Endothelial cell of umbilical vein (primary cell): ENCODE results near the gene SLC35E2B. TPM values are rescaled to one million over a fixed set of nuclear protein-coding genes. Genes with fewer than 3 reads are reported as not detected.

ENCODE experiments used
- BruUV-seq: library from RNA; stranded (reverse); fragments of 400-500 nt; replicated peaks from 2 replicates; lab custom pipeline; 2021; lab: Mats Ljungman, UMichigan
- CTCF ChIA-PET: fragments of 300-600, 350-600 bp; sonication (Branson Sonifier 250); formaldehyde crosslinking; loops from one replicate; lab custom pipeline; 2021; ENCODE audit warnings: antibody characterized with exemption, inconsistent platforms; lab: Charles Lee
- POLR2A ChIA-PET: fragments of 300-600, 350-600 bp; sonication (Branson Sonifier 250); formaldehyde crosslinking; loops from one replicate; lab custom pipeline; 2021; ENCODE audit warnings: antibody characterized with exemption, inconsistent platforms; lab: Charles Lee
- DNase-seq: peaks from one replicate; pipeline ENCODE4 v3.0.0-alpha.2; 2011; ENCODE audit warnings: low read depth, low spot score
- FAIRE-seq: peaks from 2 replicates; lab custom pipeline; 2011; peaks lifted over from hg19 to GRCh38; lab: Jason Lieb, UNC
- H2AFZ ChIP-seq: 2 replicates; pipeline ENCODE4 v1.6.0; 2012; ENCODE audit warnings: low read depth, low read length, control low read depth, inconsistent platforms
- H3K27ac ChIP-seq: 2 replicates; pipeline ENCODE4 v1.5.1; 2011; ENCODE audit warnings: low read depth, mild to moderate bottlenecking, control low read depth, low read length, moderate library complexity; ENCODE audit not compliant: insufficient read depth
- H3K27me3 ChIP-seq, 2 experiments: 2 replicates each; pipeline versions ENCODE4 v1.6.0 to v1.6.1; 2011; ENCODE audit warnings: low read length in 2 of 2, mixed read lengths in 1 of 2; ENCODE audit not compliant: control insufficient read depth in 2 of 2, insufficient read depth in 2 of 2
- H3K36me3 ChIP-seq, 2 experiments: 2 replicates in 1 of 2; 3 replicates in 1 of 2; pipeline ENCODE4 v1.5.1; 2011; ENCODE audit warnings: low read length in 2 of 2, mild to moderate bottlenecking in 1 of 2, moderate library complexity in 1 of 2; ENCODE audit not compliant: control insufficient read depth in 2 of 2, insufficient read depth in 2 of 2; ENCODE audit errors: extremely low read depth in 1 of 2
- H3K4me1 ChIP-seq: 3 replicates; pipeline ENCODE4 v1.5.1; 2011; ENCODE audit warnings: mild to moderate bottlenecking, low read length; ENCODE audit not compliant: control insufficient read depth, insufficient read depth; ENCODE audit errors: extremely low read depth
- H3K4me2 ChIP-seq: 2 replicates; pipeline ENCODE4 v1.6.1; 2011; ENCODE audit warnings: low read length, control low read depth, mixed read lengths; ENCODE audit not compliant: insufficient read depth
- H3K4me3 ChIP-seq, 3 experiments: fragments of 200-600 bp in 1 of 3; sonication (generic), shearing (Covaris generic) in 1 of 3; replicated peaks in 1 of 3; 2 replicates each; pipeline ENCODE4 v1.5.1; 2011 to 2016; ENCODE audit warnings: control low read depth in 3 of 3, low read length in 3 of 3, mild to moderate bottlenecking in 2 of 3, inconsistent platforms in 1 of 3, low read depth in 1 of 3, moderate library complexity in 1 of 3; ENCODE audit not compliant: insufficient read depth in 1 of 3
- H3K79me2 ChIP-seq: 2 replicates; pipeline ENCODE4 v1.6.0; 2012; ENCODE audit warnings: low read length, inconsistent platforms; ENCODE audit not compliant: control insufficient read depth, insufficient read depth
- H3K9ac ChIP-seq: replicated peaks from 2 replicates; pipeline ENCODE3; 2011; ENCODE audit warnings: low read length, control low read depth; ENCODE audit not compliant: insufficient read depth; ENCODE audit errors: extremely low read depth
- H3K9me1 ChIP-seq: replicated peaks from 3 replicates; pipeline ENCODE4 v1.6.0; 2011; ENCODE audit warnings: mild to moderate bottlenecking, low read length; ENCODE audit not compliant: control insufficient read depth, insufficient read depth; ENCODE audit errors: extremely low read depth
- H3K9me3 ChIP-seq: replicated peaks from 2 replicates; pipeline ENCODE4 v1.5.1; 2012; ENCODE audit warnings: low read length, inconsistent platforms; ENCODE audit not compliant: control insufficient read depth, insufficient read depth
- H4K20me1 ChIP-seq: replicated peaks from 2 replicates; pipeline ENCODE3; 2011; ENCODE audit warnings: mild to moderate bottlenecking, low read length; ENCODE audit not compliant: control insufficient read depth, insufficient read depth; ENCODE audit errors: extremely low read depth
- EZH2 ChIP-seq: IDR thresholded peaks from 2 replicates; pipeline ENCODE4 v1.6.1; 2012; ENCODE audit warnings: borderline replicate concordance, low read depth, mild to moderate bottlenecking, moderate library complexity, low read length, inconsistent platforms; ENCODE audit not compliant: severe bottlenecking
- FOS ChIP-seq: IDR thresholded peaks from 2 replicates; pipeline ENCODE4 v1.6.1; 2011; ENCODE audit warnings: mild to moderate bottlenecking, low read length, moderate library complexity, borderline replicate concordance; ENCODE audit not compliant: insufficient read depth
- GATA2 ChIP-seq: IDR thresholded peaks from 2 replicates; pipeline ENCODE4 v1.7.0; 2011; ENCODE audit warnings: low read depth, mild to moderate bottlenecking, moderate library complexity, mixed read lengths, low read length; ENCODE audit not compliant: insufficient read length, insufficient read depth
- JUN ChIP-seq: IDR thresholded peaks from 2 replicates; pipeline ENCODE4 v1.6.1; 2011; ENCODE audit warnings: borderline replicate concordance, low read depth; ENCODE audit not compliant: insufficient read length, insufficient read depth
- MYC ChIP-seq: IDR thresholded peaks from one replicate; pipeline ENCODE4 v1.6.1; 2011; ENCODE audit warnings: mild to moderate bottlenecking, low read depth, low read length
- POLR2A ChIP-seq: IDR thresholded peaks from 2 replicates; pipeline ENCODE4 v1.6.1; 2012; ENCODE audit warnings: low read depth, mild to moderate bottlenecking, control low read depth, low read length
- POLR2AphosphoS5 ChIP-seq: IDR thresholded peaks from 2 replicates; pipeline ENCODE4 v1.6.1; 2012; ENCODE audit warnings: low read depth, mild to moderate bottlenecking, control low read depth, low read length, moderate library complexity; ENCODE audit not compliant: insufficient read depth
- dilution Hi-C: fragments of 300-500 bp; cut with MboI; formaldehyde crosslinking; loops from one replicate; pipeline ENCODE4 v1.15.0; 2019; ENCODE audit warnings: low sequenced_read_pairs; ENCODE audit not compliant: extremely low pct_ligation_motif_present
- intact Hi-C: fragments of 100-400 bp; cut with micrococcal nuclease; formaldehyde crosslinking; loops from one replicate; pipeline ENCODE4 v1.10.0; 2022
- polyA plus RNA-seq, 4 experiments: library from polyadenylated mRNA; depleted of rRNA in 3 of 4; stranded (reverse) in 3 of 4; unstranded in 1 of 4; fragments of >200 nt; gene quantifications; 2 replicates each; pipeline versions ENCODE4 v1.2.1 to v1.2.3, GENCODE V29; 2011 to 2012; ENCODE audit warnings: missing spikeins in 1 of 4
- total RNA-seq: library from RNA; stranded (reverse); gene quantifications from 2 replicates; pipeline ENCODE4 v1.2.3, GENCODE V29; 2021
- TF ChIP-seq, protein P1 (sequence below): IDR thresholded peaks from 2 replicates; pipeline ENCODE4 v1.6.1; 2011; ENCODE audit not compliant: insufficient read depth, insufficient read length
- TF ChIP-seq, protein P2 (sequence below), 2 donors: IDR thresholded peaks; 1 replicate in 1 of 2; 2 replicates in 1 of 2; pipeline ENCODE4 v1.5.1; 2011; ENCODE audit warnings: low read length in 2 of 2, mild to moderate bottlenecking in 2 of 2, moderate library complexity in 2 of 2, control low read depth in 1 of 2, inconsistent platforms in 1 of 2, low read depth in 1 of 2; ENCODE audit not compliant: insufficient read depth in 1 of 2; ENCODE audit errors: extremely low read depth in 1 of 2

The SLC35E2B gene
- total and polyA plus RNA-seq, 2 donors (not counting 3 experiments of a cell fraction or from before 2014, with no cell fraction given): 28.0 to 51.2 TPM

DNA sequence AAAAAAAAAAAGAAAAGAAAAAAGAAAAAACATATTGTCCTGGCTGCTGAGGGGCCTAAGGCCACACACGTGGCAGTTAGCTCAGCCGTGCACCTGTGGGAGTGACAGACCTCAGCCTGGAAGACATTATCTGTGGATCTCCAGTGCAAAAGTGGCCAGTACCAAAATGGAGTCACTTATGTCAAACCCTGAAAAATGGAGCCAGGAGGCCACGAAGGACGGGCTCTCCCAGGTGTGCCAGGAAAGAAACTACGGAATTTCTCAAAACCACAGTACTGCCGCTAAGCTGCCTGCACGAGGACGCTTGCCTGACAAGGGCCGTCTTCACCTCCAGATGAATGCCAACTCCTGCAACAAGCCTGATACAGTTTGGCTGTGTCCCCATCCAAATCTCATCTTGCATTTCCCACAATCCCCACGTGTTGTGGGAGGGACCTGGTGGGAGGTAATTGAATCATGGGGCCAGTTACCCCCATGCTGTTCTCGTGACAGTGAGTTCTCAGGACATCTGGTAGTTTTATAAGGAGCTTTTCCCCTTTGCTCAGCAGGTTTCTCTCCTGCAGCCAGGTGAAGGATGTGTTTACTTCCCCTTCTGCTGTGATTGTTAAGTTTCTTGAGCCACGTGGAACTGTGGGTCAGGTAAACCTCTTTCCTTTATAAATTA, 82.6 kb downstream of the SLC35E2B start:
- no TSS peak for BruUV-seq
- FAIRE-seq: no peak
- no peak overlapping the region for H3K27ac ChIP-seq
- POLR2A ChIA-PET: no interaction called here
- peaks cover 11% of the 10 kb centered on the region for H3K4me1 ChIP-seq
- no peak overlapping the region for H3K9ac ChIP-seq
- CTCF ChIA-PET: no interaction called here
- no peaks in the 10 kb centered on the region for H3K79me2 ChIP-seq
- H3K4me2 ChIP-seq: no peak overlapping the region
- no peaks in the 10 kb centered on the region for H3K27me3 ChIP-seq
- H3K36me3 ChIP-seq: no peaks in the 10 kb centered on the region
- no peak overlapping the region for H2AFZ ChIP-seq
- no peaks in the 10 kb centered on the region for H4K20me1 ChIP-seq
- H3K9me3 ChIP-seq: no peaks in the 10 kb centered on the region
- intact Hi-C loops (no loop called here), dilution Hi-C loops (no loop called here)
- DNase-seq: no peak
- no peaks in the 10 kb centered on the region for H3K9me1 ChIP-seq
- no peak for TF ChIP-seq POLR2A
- TF ChIP-seq, protein P1, sequence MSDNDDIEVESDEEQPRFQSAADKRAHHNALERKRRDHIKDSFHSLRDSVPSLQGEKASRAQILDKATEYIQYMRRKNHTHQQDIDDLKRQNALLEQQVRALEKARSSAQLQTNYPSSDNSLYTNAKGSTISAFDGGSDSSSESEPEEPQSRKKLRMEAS: no peak
- TF ChIP-seq EZH2: no peak
- no peak for TF ChIP-seq GATA2
- TF ChIP-seq, protein P2, sequence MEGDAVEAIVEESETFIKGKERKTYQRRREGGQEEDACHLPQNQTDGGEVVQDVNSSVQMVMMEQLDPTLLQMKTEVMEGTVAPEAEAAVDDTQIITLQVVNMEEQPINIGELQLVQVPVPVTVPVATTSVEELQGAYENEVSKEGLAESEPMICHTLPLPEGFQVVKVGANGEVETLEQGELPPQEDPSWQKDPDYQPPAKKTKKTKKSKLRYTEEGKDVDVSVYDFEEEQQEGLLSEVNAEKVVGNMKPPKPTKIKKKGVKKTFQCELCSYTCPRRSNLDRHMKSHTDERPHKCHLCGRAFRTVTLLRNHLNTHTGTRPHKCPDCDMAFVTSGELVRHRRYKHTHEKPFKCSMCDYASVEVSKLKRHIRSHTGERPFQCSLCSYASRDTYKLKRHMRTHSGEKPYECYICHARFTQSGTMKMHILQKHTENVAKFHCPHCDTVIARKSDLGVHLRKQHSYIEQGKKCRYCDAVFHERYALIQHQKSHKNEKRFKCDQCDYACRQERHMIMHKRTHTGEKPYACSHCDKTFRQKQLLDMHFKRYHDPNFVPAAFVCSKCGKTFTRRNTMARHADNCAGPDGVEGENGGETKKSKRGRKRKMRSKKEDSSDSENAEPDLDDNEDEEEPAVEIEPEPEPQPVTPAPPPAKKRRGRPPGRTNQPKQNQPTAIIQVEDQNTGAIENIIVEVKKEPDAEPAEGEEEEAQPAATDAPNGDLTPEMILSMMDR (IDR thresholded peaks at IDR 0.05; ENCODE audit: extremely low read depth in 1 of 2, insufficient read depth in 1 of 2, low read depth in 1 of 2, low read length in 2 of 2): no peak
- no peak for TF ChIP-seq JUN
- TF ChIP-seq FOS: no peak
- TF ChIP-seq MYC: no peak
- no peak for TF ChIP-seq POLR2AphosphoS5
- no peak overlapping the region for H3K4me3 ChIP-seq

Other genes starting within 250 kb of the SLC35E2B start
- gene ATAD3C, start 243.1 kb downstream of the SLC35E2B start, total RNA-seq: 0.16 TPM in 1 of 2 replicates, not detected in the other
- gene ATAD3C, start 243.1 kb downstream of the SLC35E2B start, polyA plus RNA-seq: 0.01 TPM in 1 of 2 replicates, not detected in the other
- 45.8 and 48.2 TPM in 2 replicates for gene ATAD3B, start 221.0 kb downstream of the SLC35E2B start, total RNA-seq
- gene ATAD3B, start 221.0 kb downstream of the SLC35E2B start, polyA plus RNA-seq: 20.5 and 22.7 TPM in 2 replicates
- gene ATAD3A, start 180.6 kb downstream of the SLC35E2B start, total RNA-seq: 55.2 and 57.4 TPM in 2 replicates
- 24.9 and 28.8 TPM in 2 replicates for gene ATAD3A, start 180.6 kb downstream of the SLC35E2B start, polyA plus RNA-seq
- 7.0 and 8.8 TPM in 2 replicates for gene TMEM240, start 152.2 kb downstream of the SLC35E2B start, total RNA-seq
- gene TMEM240, start 152.2 kb downstream of the SLC35E2B start, polyA plus RNA-seq: 5.3 and 7.6 TPM in 2 replicates
- gene SSU72, start 117.9 kb downstream of the SLC35E2B start, total RNA-seq: 124 and 129 TPM in 2 replicates
- 78.2 and 85.9 TPM in 2 replicates for gene SSU72, start 117.9 kb downstream of the SLC35E2B start, polyA plus RNA-seq
- 1.9 and 2.3 TPM in 2 replicates for gene FNDC10, start 92.7 kb downstream of the SLC35E2B start, total RNA-seq
- 1.5 and 2.2 TPM in 2 replicates for gene FNDC10, start 92.7 kb downstream of the SLC35E2B start, polyA plus RNA-seq
- 39.2 and 45.0 TPM in 2 replicates for gene MIB2, start 77.3 kb downstream of the SLC35E2B start, total RNA-seq
- 25.9 and 41.6 TPM in 2 replicates for gene MIB2, start 77.3 kb downstream of the SLC35E2B start, polyA plus RNA-seq
- gene MMP23B, start 60.6 kb downstream of the SLC35E2B start, total RNA-seq: 5.3 TPM in 1 of 2 replicates, not detected in the other
- 0.62 and 1.5 TPM in 2 replicates for gene MMP23B, start 60.6 kb downstream of the SLC35E2B start, polyA plus RNA-seq
- 31.9 and 32.0 TPM in 2 replicates for gene CDK11B, start 33.8 kb downstream of the SLC35E2B start, total RNA-seq
- 10.9 and 16.4 TPM in 2 replicates for gene CDK11B, start 33.8 kb downstream of the SLC35E2B start, polyA plus RNA-seq
- 50.4 and 53.6 TPM in 2 replicates for gene CDK11A, start 31.6 kb upstream of the SLC35E2B start, total RNA-seq
- gene CDK11A, start 31.6 kb upstream of the SLC35E2B start, polyA plus RNA-seq: 30.7 and 33.5 TPM in 2 replicates
- 76.1 and 88.8 TPM in 2 replicates for gene NADK, start 85.7 kb upstream of the SLC35E2B start, total RNA-seq
- 68.5 and 73.6 TPM in 2 replicates for gene NADK, start 85.7 kb upstream of the SLC35E2B start, polyA plus RNA-seq
- 519 and 529 TPM in 2 replicates for gene GNB1, start 198.3 kb upstream of the SLC35E2B start, total RNA-seq
- 460 and 501 TPM in 2 replicates for gene GNB1, start 198.3 kb upstream of the SLC35E2B start, polyA plus RNA-seq
- 0.44 and 0.85 TPM in 2 replicates for gene CALML6, start 222.5 kb upstream of the SLC35E2B start, total RNA-seq
- gene CALML6, start 222.5 kb upstream of the SLC35E2B start, polyA plus RNA-seq: 0.19 and 0.36 TPM in 2 replicates
- 1.2 and 1.6 TPM in 2 replicates for gene TMEM52, start 226.5 kb upstream of the SLC35E2B start, total RNA-seq
- 1.7 and 2.0 TPM in 2 replicates for gene TMEM52, start 226.5 kb upstream of the SLC35E2B start, polyA plus RNA-seq